LNCaP clone FGC (cell line): ENCODE data around the gene DUS1L.

ENCODE experiments used
- DNase-seq: peaks from one replicate; pipeline ENCODE4 v3.0.0-alpha.2; 2011; ENCODE audit warnings: low read depth
- H3K4me3 ChIP-seq: 2 replicates; pipeline ENCODE4 v1.5.1; 2011; ENCODE audit warnings: mild to moderate bottlenecking, low read depth, low read length, control low read depth
- TF ChIP-seq, protein P1 (sequence below): IDR thresholded peaks from 2 replicates; pipeline ENCODE4 v1.5.1; 2012; ENCODE audit warnings: mild to moderate bottlenecking; ENCODE audit not compliant: control insufficient read depth, insufficient read depth; ENCODE audit errors: extremely low read depth

The DUS1L gene

DNA sequence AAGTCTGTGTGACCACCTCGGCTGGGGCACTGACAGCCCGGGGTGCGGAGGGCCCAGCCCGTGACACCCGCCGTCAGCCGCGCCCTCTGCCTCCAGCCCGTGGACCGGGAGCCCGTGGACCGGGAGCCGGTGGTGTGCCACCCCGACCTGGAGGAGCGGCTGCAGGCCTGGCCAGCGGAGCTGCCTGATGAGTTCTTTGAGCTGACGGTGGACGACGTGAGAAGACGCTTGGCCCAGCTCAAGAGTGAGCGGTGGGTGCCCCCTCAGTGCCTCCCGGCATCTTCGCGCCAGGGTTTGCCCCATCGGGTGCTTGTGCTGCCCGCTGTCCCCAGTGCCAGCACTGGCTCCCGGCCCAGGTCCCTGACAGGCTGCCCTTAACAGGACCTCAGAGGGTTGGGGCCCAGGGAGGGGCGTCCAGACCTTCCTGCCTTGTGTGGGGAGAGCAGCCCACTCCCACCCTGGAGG is 56.6 kb downstream of the DUS1L start:
- no peak overlapping the region for H3K4me3 ChIP-seq
- no peak for DNase-seq
- TF ChIP-seq, protein P1, sequence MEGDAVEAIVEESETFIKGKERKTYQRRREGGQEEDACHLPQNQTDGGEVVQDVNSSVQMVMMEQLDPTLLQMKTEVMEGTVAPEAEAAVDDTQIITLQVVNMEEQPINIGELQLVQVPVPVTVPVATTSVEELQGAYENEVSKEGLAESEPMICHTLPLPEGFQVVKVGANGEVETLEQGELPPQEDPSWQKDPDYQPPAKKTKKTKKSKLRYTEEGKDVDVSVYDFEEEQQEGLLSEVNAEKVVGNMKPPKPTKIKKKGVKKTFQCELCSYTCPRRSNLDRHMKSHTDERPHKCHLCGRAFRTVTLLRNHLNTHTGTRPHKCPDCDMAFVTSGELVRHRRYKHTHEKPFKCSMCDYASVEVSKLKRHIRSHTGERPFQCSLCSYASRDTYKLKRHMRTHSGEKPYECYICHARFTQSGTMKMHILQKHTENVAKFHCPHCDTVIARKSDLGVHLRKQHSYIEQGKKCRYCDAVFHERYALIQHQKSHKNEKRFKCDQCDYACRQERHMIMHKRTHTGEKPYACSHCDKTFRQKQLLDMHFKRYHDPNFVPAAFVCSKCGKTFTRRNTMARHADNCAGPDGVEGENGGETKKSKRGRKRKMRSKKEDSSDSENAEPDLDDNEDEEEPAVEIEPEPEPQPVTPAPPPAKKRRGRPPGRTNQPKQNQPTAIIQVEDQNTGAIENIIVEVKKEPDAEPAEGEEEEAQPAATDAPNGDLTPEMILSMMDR = no peak

DNA sequence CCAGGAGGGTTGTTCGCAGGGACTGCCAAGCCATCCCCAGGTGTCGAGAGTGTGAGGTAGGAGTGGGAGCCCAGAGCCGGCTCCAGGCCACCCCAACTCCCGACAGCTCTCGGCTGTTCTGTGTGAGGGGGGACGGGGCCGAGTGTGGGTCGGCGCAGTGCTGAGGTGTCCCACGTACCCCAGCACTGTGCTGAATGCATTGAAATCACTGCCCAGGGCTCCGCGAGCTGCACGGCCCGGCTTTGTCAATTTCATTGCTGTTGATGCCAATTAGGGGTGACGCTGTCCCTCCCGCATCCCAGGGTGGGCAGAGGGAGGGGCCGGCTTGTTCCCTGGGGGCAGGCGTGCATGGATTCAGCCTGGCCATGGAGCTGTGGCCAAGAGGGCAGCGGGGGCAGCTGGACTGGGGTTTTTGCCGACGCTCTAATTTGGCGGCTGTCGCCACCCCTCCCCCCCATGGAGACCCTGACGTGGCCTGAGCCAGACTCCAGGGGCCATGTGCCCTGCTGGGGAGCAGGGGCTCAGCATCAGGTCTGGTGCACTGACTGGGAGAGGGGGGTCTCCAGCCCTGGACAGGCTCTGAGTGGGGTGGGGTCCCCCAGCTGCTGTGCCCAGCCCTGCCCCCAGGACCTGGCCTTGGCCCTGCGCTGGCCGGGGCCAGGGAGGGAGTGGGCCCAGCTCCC is 57.2 kb downstream of the DUS1L start:
- no peak for DNase-seq
- TF ChIP-seq, protein P1 = no peak
- no peak overlapping the region for H3K4me3 ChIP-seq
